Activated T-helper 9 cell treated with anti-CD3 and anti-CD28 coated beads, Interleukin-2, amount 50 U/mL, for 16 hours (primary cell): ENCODE measurements around the gene MEIOSIN.
A peak's percentile ranks its signal among the peaks of the same experiment; 100 is the strongest.

Source experiments
- DNase-seq: peaks from one replicate; pipeline ENCODE4 v3.0.0-alpha.2; 2020; ENCODE audit warnings: low read depth

MEIOSIN gene

DNA sequence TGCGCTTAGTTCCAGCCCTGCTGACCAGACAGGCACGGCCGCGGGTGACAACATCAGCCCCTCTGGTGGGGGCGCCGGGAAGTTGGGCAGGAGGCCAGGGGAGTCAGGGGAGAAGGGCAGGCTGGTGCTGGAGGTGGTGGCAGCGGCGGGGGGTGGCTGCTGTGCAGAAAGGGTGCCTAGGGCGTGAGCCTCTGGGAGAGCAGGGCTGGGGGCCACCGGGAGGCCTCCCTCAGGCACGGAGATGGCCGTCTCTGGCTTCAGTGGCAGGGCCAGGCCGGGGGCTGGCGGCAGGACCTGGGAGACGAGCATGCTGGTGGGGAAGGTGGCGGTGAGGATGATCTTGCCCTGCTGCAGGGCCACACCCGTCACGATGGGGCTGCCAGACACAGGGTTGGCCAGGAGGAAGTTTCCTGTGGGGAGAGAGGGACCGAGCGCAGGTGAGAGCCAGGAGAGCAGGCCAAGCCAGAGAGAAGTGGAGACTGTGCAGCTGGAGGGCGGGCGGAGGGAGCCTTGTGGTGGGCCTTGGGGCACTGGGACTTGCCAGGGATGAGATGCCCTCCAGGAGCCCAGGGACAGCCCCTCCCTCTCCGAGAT lies 32.6 kb downstream of the MEIOSIN start:
- no peak for DNase-seq

GRCh38 chr19:45766296-45766868 lies 33.1 kb downstream of the MEIOSIN start:
- DNase-seq = no peak

GRCh38 chr19:45766869-45767346 lies 33.7 kb downstream of the MEIOSIN start:
- no peak for DNase-seq

DNA sequence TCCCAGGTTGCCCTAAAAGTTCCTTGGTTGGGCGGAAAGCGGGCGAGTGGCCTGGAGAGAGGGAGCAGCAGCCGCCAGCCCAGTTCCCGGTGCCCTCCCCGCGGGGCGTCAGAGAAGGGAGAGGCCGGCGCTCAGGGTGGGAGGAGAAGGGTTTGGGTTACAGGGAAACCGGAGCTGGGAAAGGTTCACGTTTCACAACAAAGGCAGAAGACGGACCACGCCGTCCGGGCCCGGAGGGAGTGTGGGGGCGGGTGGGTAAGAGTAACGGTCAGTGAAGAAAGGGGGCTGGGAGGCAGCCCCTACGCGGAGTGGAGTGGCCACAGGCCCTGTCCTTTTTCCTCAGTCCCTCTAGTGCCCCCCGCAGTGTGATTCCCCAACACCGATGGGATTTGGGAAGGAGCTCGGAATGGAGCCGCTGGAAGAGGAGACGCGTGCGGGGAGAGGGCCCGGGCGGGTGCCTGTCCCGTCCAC lies 34.2 kb downstream of the MEIOSIN start:
- no peak for DNase-seq

GRCh38 chr19:45767881-45768654 lies 34.8 kb downstream of the MEIOSIN start:
- DNase-seq = no peak

- DNase-seq = no peak
Observed at GRCh38 chr19:45768655-45768983, 35.4 kb downstream of the MEIOSIN start.

GRCh38 chr19:45768984-45769782 lies 35.9 kb downstream of the MEIOSIN start, which contains the start of gene SIX5:
TSS of gene SIX5 (minus strand) at chr19:45769252. CDS start at chr19:45768844, 408 bp downstream.
- DNase-seq = peak; percentile 88

DNA sequence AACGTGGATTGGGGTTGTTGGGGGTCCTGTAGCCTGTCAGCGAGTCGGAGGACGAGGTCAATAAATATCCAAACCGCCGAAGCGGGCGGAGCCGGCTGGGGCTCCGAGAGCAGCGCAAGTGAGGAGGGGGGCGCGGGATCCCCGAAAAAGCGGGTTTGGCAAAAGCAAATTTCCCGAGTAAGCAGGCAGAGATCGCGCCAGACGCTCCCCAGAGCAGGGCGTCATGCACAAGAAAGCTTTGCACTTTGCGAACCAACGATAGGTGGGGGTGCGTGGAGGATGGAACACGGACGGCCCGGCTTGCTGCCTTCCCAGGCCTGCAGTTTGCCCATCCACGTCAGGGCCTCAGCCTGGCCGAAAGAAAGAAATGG lies 36.6 kb downstream of the MEIOSIN start:
- peak; percentile 26 for DNase-seq

GRCh38 chr19:45770192-45771101 lies 37.2 kb downstream of the MEIOSIN start:
- DNase-seq = peak; percentile 87

DNA sequence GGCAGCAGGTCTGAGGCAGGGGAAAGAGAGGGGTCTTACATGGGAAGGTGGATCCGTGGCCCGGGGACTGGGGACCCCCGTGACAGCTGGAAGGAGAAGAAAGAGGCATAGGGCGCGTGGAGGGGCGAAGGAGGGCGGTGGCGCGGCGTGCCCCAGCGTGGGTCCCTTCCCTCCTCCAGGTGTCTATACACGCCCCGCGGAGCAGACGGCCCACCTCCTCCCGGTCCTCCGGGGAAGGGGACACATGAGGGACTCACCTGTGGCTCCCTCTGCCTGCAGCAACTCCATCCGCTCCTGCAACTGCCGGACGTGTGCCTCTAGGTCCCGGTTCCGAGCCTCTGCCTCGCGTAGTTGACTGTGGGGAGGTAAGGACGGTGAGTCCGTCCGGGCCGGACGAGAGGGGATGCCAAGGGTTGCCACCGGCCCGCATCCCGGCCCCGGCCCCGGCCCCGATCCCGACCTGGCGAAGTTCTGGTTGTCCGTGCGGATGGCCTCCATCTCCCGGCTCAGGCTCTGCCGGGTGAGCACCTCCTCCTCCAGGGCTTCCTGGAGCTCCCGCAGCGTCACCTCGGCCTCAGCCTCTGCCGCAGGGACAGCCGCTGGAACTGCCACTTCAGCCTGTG lies 38.2 kb downstream of the MEIOSIN start:
- DNase-seq = no peak

DNA sequence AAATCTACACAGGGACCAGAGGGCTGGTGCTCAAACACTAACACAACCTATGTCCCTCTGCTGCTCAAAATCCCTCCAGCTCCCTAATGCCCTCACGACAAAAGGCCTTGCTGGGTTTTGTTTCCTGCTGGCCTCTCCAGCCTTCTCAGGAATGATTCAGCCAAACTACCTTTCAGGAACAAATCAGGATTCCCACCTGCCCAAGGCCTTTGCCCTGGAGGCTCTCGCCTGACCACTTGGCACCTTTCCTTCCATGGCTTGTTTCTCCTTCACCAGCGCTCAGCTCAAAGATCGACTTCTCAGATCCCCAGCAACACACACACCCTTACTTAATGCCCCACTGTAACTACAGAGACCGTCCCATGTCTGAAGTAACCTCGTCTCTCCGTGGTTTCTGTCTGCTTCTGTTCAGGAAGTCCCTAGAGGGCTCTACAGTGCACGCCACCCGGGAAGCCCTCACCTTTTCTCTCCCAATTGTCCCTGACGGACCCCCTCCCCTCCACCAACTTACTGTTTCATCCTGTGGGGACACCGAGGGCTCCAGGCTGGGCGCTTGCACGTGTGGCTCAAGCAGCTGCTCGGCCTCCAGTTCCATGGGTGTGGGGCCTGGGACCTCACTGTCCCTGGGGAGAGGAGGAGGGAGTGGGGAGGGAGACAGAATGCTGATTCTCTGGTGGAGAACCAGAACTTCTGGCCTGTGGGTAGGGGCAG lies 39.0 kb downstream of the MEIOSIN start:
- no peak for DNase-seq

GRCh38 chr19:45772912-45773311 lies 39.7 kb downstream of the MEIOSIN start:
- no peak for DNase-seq

GRCh38 chr19:45773384-45773783 lies 40.1 kb downstream of the MEIOSIN start:
- no peak for DNase-seq

- no peak for DNase-seq
Observed at GRCh38 chr19:45774765-45775164, 41.5 kb downstream of the MEIOSIN start.

DNA sequence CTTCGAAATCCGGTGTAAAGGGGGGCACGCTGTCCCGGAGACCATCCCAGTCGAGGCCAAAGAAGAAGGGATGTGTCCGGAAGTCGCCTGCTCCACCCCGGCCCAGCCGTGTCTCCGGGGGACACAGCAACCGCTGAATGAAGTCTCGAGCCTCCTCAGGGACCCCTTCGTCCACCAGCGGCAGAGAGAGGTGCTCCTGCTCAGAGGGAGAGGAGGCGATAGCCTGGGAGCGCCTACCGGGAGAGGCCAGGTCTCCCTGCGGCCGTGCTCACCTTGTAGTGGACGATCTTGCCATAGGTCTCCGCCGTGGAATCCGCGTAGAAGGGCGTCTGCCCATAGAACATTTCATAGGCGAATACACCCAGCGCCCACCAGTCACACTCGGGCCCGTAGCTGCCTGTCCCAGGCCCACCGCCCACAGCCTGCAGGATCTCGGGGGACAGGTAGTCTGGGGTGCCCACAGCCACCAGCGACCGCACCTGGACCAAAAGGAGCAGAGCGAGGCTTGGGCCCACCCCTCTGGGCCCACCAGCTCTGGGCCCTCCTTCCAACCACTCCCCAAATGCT lies 44.2 kb downstream of the MEIOSIN start:
- no peak for DNase-seq

DNA sequence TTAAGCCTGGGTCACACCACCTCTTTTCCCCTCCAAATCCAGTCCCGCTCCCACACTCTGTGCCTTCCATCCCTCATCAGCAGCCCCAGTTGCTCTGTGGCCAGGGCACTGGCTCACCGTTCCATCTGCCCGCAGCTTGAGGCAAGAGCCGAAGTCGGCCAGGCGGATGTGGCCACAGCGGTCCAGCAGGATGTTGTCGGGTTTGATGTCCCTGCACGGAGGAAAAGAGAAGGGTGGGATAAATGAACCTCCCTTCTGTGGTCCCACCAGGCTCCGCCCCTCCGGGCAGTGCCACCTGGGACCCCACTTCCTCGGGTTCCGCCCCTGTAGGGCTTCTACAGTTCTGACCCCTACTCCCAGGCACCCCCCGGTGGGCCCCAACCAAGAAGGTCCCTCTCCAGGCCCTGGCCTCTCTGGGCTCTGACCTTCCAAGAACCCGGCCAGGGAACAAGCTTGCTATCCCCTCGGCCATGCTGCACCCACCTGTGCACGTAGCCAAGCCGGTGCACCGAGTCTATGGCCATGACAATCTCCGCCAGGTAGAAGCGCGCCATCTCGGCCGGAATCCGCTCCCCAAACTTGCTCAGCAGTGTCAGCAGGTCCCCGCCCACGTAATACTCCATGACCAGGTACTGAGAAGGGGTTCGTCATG lies 44.9 kb downstream of the MEIOSIN start:
- DNase-seq = no peak

GRCh38 chr19:45779231-45780145 lies 46.2 kb downstream of the MEIOSIN start:
- peak; percentile 72 for DNase-seq

DNA sequence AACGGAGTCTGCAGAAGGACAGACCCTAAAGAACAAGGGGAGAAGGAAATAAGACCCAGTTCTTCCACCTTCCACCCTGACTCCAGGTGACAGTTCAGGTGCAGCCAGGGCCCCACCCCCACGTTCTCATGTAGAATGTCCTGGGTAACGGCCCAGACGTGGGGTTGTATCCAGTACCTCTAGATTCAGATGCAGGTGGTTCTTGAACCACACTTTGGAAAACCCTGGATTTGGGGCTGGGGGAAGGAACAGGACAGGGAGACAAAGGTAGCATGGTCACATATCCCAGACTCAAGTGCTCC lies 46.9 kb downstream of the MEIOSIN start:
- no peak for DNase-seq
